ENCODE data around the gene ARFGAP2. TPM values are rescaled to one million over a fixed set of nuclear protein-coding genes. Genes with fewer than 3 reads are reported as not detected.

ARFGAP2 gene
- total RNA-seq, 1 experiment from 2014 or later = 73.5 TPM

GRCh38 chr11:47163193-47163592 is 13.5 kb downstream of the ARFGAP2 start:
- DNase-seq (ENCODE audit: low read depth, low spot score) (no peak), ATAC-seq (no peak)
- CTCF ChIA-PET = interaction anchor here (0.7 to 1.9 kb wide), 3 partner anchors 10 to 192 kb away, joined by 3 to 8 read pairs (median 4); no protein-coding TSS in a partner anchor
- no peak overlapping the region for H3K4me3 ChIP-seq (replicated peaks in 1 of 2; ENCODE audit: low read depth in 1 of 2, low read length in 2 of 2)
- no peaks in the 10 kb centered on the region for H3K9me3 ChIP-seq (ENCODE audit: control insufficient read depth in 1 of 2, insufficient read depth in 1 of 2, low read depth in 1 of 2, low read length in 2 of 2)
- no peaks in the 10 kb centered on the region for H3K4me1 ChIP-seq (ENCODE audit: control insufficient read depth in 1 of 2, insufficient read depth in 2 of 2, low read length in 2 of 2)
- intact Hi-C loops (cut with micrococcal nuclease) = no loop called here
- no peak for TF ChIP-seq CBX3 (IDR thresholded peaks at IDR 0.05; ENCODE audit: low read depth)
- TF ChIP-seq POLR2AphosphoS5 (IDR thresholded peaks at IDR 0.05; ENCODE audit: low read depth, low read length) = 0 out of 2 replicates have a peak, but pooled peaks have one; percentile 6
- no peaks in the 10 kb centered on the region for H3K9me2 ChIP-seq (ENCODE audit: insufficient read depth)
- no peak overlapping the region for H2AFZ ChIP-seq (ENCODE audit: low read depth, low read length, poor library complexity, severe bottlenecking)
- H3K4me2 ChIP-seq (ENCODE audit: low read length) = no peak overlapping the region
- H3K79me2 ChIP-seq (ENCODE audit: insufficient read depth, low read length) = 0 out of 2 replicates have a peak, but pooled peaks cover 5% of the 10 kb centered on the region
- H3K36me3 ChIP-seq (ENCODE audit: control insufficient read depth in 1 of 2, insufficient read depth in 2 of 2, low read length in 2 of 2) = peaks cover 26 to 29% of the 10 kb centered on the region in 2 experiments
- H4K20me1 ChIP-seq (ENCODE audit: insufficient read depth) = no peaks in the 10 kb centered on the region
- RAD21 ChIA-PET (ENCODE audit: low non-redundant PET in 1 of 2, low total read pairs in 2 of 2, uncharacterized antibody in 2 of 2, unreplicated experiment in 2 of 2) = no interaction called here
- POLR2A ChIA-PET = no interaction called here
- H3K27ac ChIP-seq (ENCODE audit: low read depth, low read length) = no peak overlapping the region
- H3K9ac ChIP-seq (ENCODE audit: low read length) = no peak overlapping the region
- H3K27me3 ChIP-seq (ENCODE audit: insufficient read depth, low read length) = no peaks in the 10 kb centered on the region
- no TSS peak for BruUV-seq (replicated peaks)

GRCh38 chr11:47162426-47162825 is 14.3 kb downstream of the ARFGAP2 start:
- H4K20me1 ChIP-seq (ENCODE audit: insufficient read depth) = no peaks in the 10 kb centered on the region

More at GRCh38 chr11:47162426-47162825, 14.3 kb downstream of the ARFGAP2 start:
- Histone ChIP-seq H3K9ac (ENCODE audit: low read length) (no peak overlapping the region), H3K4me3 (replicated peaks in 1 of 2; ENCODE audit: low read depth in 1 of 2, low read length in 2 of 2) (no peak overlapping the region), H3K9me2 (ENCODE audit: insufficient read depth) (no peaks in the 10 kb centered on the region), H3K4me2 (ENCODE audit: low read length) (no peak overlapping the region), H3K27ac (ENCODE audit: low read depth, low read length) (no peak overlapping the region), H3K27me3 (ENCODE audit: insufficient read depth, low read length) (no peaks in the 10 kb centered on the region), H3K9me3 (ENCODE audit: control insufficient read depth in 1 of 2, insufficient read depth in 1 of 2, low read depth in 1 of 2, low read length in 2 of 2) (no peaks in the 10 kb centered on the region), H3K79me2 (ENCODE audit: insufficient read depth, low read length) (no peaks in the 10 kb centered on the region), H3K4me1 (ENCODE audit: control insufficient read depth in 1 of 2, insufficient read depth in 2 of 2, low read length in 2 of 2) (no peaks in the 10 kb centered on the region), H2AFZ (ENCODE audit: low read depth, low read length, poor library complexity, severe bottlenecking) (no peak overlapping the region), H3K36me3 (ENCODE audit: control insufficient read depth in 1 of 2, insufficient read depth in 2 of 2, low read length in 2 of 2) (peaks cover 18 to 22% of the 10 kb centered on the region in 2 experiments)
- ChIA-PET RAD21 (ENCODE audit: low non-redundant PET in 1 of 2, low total read pairs in 2 of 2, uncharacterized antibody in 2 of 2, unreplicated experiment in 2 of 2) (no interaction called here), CTCF (interaction anchor here (0.7 to 1.9 kb wide), 2 partner anchors 9 to 193 kb away, joined by 3 to 8 read pairs; no protein-coding TSS in a partner anchor), POLR2A (no interaction called here)
- no peak for DNase-seq (ENCODE audit: low read depth, low spot score)
- intact Hi-C loops (cut with micrococcal nuclease) = no loop called here
- no TSS peak for BruUV-seq (replicated peaks)
- no peak for TF ChIP-seq ELF1 (IDR thresholded peaks at IDR 0.05; ENCODE audit: borderline replicate concordance, low read depth)
- no peak for TF ChIP-seq MAX (IDR thresholded peaks at IDR 0.05)
- no peak for TF ChIP-seq ZFX (IDR thresholded peaks at IDR 0.05)
- no peak for TF ChIP-seq ZNF274 (IDR thresholded peaks at IDR 0.05; ENCODE audit: low read depth, low read length)
- no peak for TF ChIP-seq RAD21 (IDR thresholded peaks at IDR 0.05; ENCODE audit: low read depth)
- no peak for TF ChIP-seq SIN3A (IDR thresholded peaks at IDR 0.05; ENCODE audit: low read depth)
- TF ChIP-seq CEBPB (IDR thresholded peaks at IDR 0.05; ENCODE audit: low read depth) = no peak
- no peak for TF ChIP-seq ATF3 (IDR thresholded peaks at IDR 0.05)
- TF ChIP-seq SP1 (IDR thresholded peaks at IDR 0.05; ENCODE audit: low read depth) = no peak
- no peak for TF ChIP-seq EGR1 (IDR thresholded peaks at IDR 0.05; ENCODE audit: low read depth)
- no peak for TF ChIP-seq TCF7L2 (IDR thresholded peaks at IDR 0.05; ENCODE audit: borderline replicate concordance, extremely low read depth, insufficient read depth, insufficient read length)
- no peak for TF ChIP-seq FOSL1 (IDR thresholded peaks at IDR 0.05; ENCODE audit: low read depth)
- no peak for TF ChIP-seq YY1 (IDR thresholded peaks at IDR 0.05; ENCODE audit: extremely low read depth, insufficient replicate concordance, low read depth, low read length)
- TF ChIP-seq JUND (IDR thresholded peaks at IDR 0.05) = no peak
- TF ChIP-seq POLR2A (IDR thresholded peaks at IDR 0.05; ENCODE audit: borderline replicate concordance, extremely low read depth, insufficient read depth, insufficient read length) = no peak
- no peak for TF ChIP-seq REST (IDR thresholded peaks at IDR 0.05; ENCODE audit: low read depth)
- ATAC-seq = no peak
